Endodermal cell (in vitro differentiated cells): ENCODE measurements around the gene ZNF587B. TPM values are rescaled to one million over a fixed set of nuclear protein-coding genes. Genes with fewer than 3 reads are reported as not detected.

Source experiments
- DNase-seq: peaks from one replicate; pipeline ENCODE4 v3.0.0-alpha.2; 2017
- H3K27ac ChIP-seq: 2 replicates; pipeline ENCODE4 v1.5.1; 2013; ENCODE audit warnings: mild to moderate bottlenecking, low read depth, low read length, moderate library complexity
- H3K27me3 ChIP-seq: 2 replicates; pipeline ENCODE4 v1.6.1; 2013; ENCODE audit warnings: mild to moderate bottlenecking, low read length, moderate library complexity; ENCODE audit not compliant: insufficient read depth, control insufficient read depth, poor library complexity, severe bottlenecking
- H3K36me3 ChIP-seq: 2 replicates; pipeline ENCODE4 v1.7.0; 2013; ENCODE audit warnings: mild to moderate bottlenecking, low read length, moderate library complexity; ENCODE audit not compliant: control insufficient read depth, insufficient read depth
- H3K4me1 ChIP-seq: one replicate; pipeline ENCODE4 v1.7.0; 2013; ENCODE audit warnings: low read length; ENCODE audit not compliant: control insufficient read depth, insufficient read depth
- H3K4me3 ChIP-seq: 2 replicates; pipeline ENCODE4 v1.5.1; 2013; ENCODE audit warnings: mild to moderate bottlenecking, low read length, moderate library complexity
- H3K9ac ChIP-seq: 2 replicates; pipeline ENCODE4 v1.6.1; 2013; ENCODE audit warnings: mild to moderate bottlenecking, low read length, moderate library complexity; ENCODE audit not compliant: poor library complexity, severe bottlenecking; ENCODE audit errors: extremely low read depth
- H3K9me3 ChIP-seq: 2 replicates; pipeline ENCODE4 v1.6.1; 2013; ENCODE audit warnings: mild to moderate bottlenecking, low read length, moderate library complexity; ENCODE audit not compliant: control insufficient read depth
- H3K27ac Mint-ChIP-seq: 2 replicates; pipeline ENCODE4 v1.8.0; 2020; ENCODE audit warnings: mixed read lengths
- H3K27me3 Mint-ChIP-seq: 2 replicates; pipeline ENCODE4 v1.8.0; 2021; ENCODE audit warnings: mild to moderate bottlenecking, mixed read lengths; ENCODE audit not compliant: insufficient read depth
- H3K36me3 Mint-ChIP-seq: 2 replicates; pipeline ENCODE4 v1.8.0; 2020; ENCODE audit warnings: low read depth, mixed read lengths
- H3K4me1 Mint-ChIP-seq: 2 replicates; pipeline ENCODE4 v1.8.0; 2020; ENCODE audit warnings: mixed read lengths
- H3K4me3 Mint-ChIP-seq: 2 replicates; pipeline ENCODE4 v1.8.0; 2020; ENCODE audit warnings: mild to moderate bottlenecking, moderate library complexity, mixed read lengths
- H3K9me3 Mint-ChIP-seq: 2 replicates; pipeline ENCODE4 v1.8.0; 2020; ENCODE audit warnings: mild to moderate bottlenecking, mixed read lengths
- WGBS, 2 experiments: methylation state at CpG; one replicate each; pipeline versions ENCODE4 v1.1.5 to v1.1.7; 2013; ENCODE audit warnings: missing lambda C conversion rate in 2 of 2, mixed read lengths in 1 of 2; ENCODE audit not compliant: insufficient coverage in 1 of 2, insufficient read length in 1 of 2; 5-methylcytosine and 5-hydroxymethylcytosine counted together
- total RNA-seq, 2 donors: library from RNA; stranded (reverse); fragmentation: NEBNext Ultra II Directional in 1 of 2; extraction: Animal tissue kit (Norgen Biotek cat#: 25700) in 1 of 2; gene quantifications; 2 replicates in 1 of 2; 3 replicates in 1 of 2; pipeline ENCODE4 v1.2.1, GENCODE V29; 2021
- TF ChIP-seq, protein P1 (sequence below): fragments of 200-600 bp; sonication (generic); conservative IDR thresholded peaks from 2 replicates; pipeline ENCODE4 v1.5.0; 2021; ENCODE audit warnings: antibody characterized with exemption, mild to moderate bottlenecking

Gene ZNF587B
- total RNA-seq, 2 donors from 2014 or later = 37.0 to 39.9 TPM

DNA sequence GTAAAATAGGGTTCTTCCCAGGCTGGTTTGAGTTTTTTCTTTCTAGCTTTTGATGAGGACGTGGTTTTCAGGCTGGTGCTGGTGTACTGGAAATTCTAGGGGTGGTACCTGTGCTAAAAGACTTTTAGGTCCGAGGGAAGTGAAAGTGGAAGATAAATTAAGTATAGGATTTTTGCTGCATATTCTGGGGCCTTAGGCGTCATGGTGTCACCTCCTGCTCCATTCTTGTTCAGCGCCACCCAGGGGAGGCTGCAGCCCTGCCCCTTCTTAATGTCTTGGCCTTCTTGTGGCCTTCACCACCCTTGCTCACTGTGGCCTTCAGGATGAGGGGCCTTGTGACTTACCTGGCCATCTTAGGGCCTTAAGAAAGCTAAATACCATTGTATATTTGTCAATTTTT, 27.8 kb upstream of the ZNF587B start:
- Histone ChIP-seq H3K27ac (no peak overlapping the region), H3K4me3 (no peak overlapping the region), H3K9ac (no peak overlapping the region), H3K36me3 (peaks cover 22% of the 10 kb centered on the region), H3K27me3 (no peaks in the 10 kb centered on the region), H3K9me3 (peaks cover 4% of the 10 kb centered on the region), H3K4me1 (peaks cover 8% of the 10 kb centered on the region)
- Mint-ChIP-seq H3K27ac (peak overlapping the region; percentile 83), H3K4me1 (peaks cover 47% of the 10 kb centered on the region), H3K27me3 (no peaks in the 10 kb centered on the region), H3K4me3 (no peak overlapping the region), H3K9me3 (no peaks in the 10 kb centered on the region), H3K36me3 (peaks cover 21% of the 10 kb centered on the region)
- 72 to 87% methylated on average over 2 to 4 of the region's 4 CpGs for WGBS, 2 experiments
- DNase-seq = peak; percentile 77
- TF ChIP-seq, protein P1, sequence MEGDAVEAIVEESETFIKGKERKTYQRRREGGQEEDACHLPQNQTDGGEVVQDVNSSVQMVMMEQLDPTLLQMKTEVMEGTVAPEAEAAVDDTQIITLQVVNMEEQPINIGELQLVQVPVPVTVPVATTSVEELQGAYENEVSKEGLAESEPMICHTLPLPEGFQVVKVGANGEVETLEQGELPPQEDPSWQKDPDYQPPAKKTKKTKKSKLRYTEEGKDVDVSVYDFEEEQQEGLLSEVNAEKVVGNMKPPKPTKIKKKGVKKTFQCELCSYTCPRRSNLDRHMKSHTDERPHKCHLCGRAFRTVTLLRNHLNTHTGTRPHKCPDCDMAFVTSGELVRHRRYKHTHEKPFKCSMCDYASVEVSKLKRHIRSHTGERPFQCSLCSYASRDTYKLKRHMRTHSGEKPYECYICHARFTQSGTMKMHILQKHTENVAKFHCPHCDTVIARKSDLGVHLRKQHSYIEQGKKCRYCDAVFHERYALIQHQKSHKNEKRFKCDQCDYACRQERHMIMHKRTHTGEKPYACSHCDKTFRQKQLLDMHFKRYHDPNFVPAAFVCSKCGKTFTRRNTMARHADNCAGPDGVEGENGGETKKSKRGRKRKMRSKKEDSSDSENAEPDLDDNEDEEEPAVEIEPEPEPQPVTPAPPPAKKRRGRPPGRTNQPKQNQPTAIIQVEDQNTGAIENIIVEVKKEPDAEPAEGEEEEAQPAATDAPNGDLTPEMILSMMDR = peak; percentile 40

DNA sequence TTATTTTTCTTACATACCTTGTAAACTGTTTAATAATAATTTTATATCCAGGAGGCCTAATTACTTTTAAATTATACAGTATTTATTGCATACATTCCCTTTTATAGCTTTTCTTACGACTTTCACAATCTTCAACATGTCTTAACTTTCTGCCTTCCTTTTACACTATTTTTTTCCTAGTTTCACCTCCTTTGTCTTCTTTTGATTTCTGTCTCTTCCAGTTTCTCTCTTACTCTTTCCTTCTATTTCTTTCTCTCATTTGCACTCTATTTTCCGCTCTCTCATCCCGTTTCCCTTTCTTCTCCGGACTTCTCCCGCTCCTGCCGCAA, 26.9 kb upstream of the ZNF587B start:
- DNase-seq = no peak
- peak overlapping the region; percentile 99 for H3K27ac Mint-ChIP-seq
- WGBS, 2 experiments = 3 to 5% methylated on average over 6 of the region's 6 CpGs
- H3K9ac ChIP-seq = peak overlapping the region; percentile 94
- peaks cover 31% of the 10 kb centered on the region for H3K36me3 ChIP-seq
- peak overlapping the region; percentile 83 for H3K4me3 ChIP-seq
- TF ChIP-seq, protein P1 = no peak
- no peaks in the 10 kb centered on the region for H3K27me3 ChIP-seq
- H3K4me1 Mint-ChIP-seq = peaks cover 47% of the 10 kb centered on the region
- H3K9me3 Mint-ChIP-seq = peaks cover under 1% of the 10 kb centered on the region
- peak overlapping the region; percentile 98 for H3K27ac ChIP-seq
- H3K4me3 Mint-ChIP-seq = peak overlapping the region; percentile 73
- H3K9me3 ChIP-seq = peaks cover 4% of the 10 kb centered on the region
- no peaks in the 10 kb centered on the region for H3K27me3 Mint-ChIP-seq
- H3K4me1 ChIP-seq = peaks cover 8% of the 10 kb centered on the region
- peaks cover 29% of the 10 kb centered on the region for H3K36me3 Mint-ChIP-seq

DNA sequence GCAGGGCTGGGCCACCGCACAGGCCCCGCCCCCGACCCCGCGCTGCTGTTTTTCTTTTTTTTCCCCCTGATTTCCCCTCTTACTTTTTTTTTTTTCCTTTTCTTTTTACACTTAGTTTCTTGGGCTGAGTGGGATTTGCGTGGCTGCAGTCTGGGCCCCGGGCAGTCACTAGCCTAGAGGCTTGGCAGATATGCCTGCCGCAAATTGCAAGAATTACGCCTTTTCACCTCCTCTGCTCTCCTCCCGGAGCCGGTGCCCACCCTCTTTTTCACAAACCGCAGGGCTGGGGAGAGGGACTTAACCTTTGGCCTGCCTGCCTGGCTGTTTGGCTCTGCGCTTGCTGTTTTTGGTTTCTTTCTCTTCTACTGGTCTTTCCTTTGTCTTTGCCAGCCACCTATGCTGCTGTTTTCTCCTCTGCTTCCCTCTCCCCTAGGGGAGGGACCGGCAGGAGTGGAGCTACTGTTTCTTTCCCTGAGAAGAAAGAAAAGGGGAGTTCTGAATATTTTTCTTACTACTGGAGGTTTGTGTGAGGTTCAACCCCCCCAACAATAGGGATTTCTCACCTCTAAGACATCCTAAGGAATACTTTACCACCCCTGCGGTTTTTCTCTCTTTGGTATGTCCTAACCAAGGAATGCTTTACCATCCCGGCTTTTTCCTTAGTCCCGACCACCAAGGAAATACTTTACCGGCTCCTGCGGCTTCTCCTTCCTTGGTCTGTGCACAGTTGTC, 26.3 kb upstream of the ZNF587B start:
- Mint-ChIP-seq H3K4me1 (peaks cover 47% of the 10 kb centered on the region), H3K36me3 (peaks cover 34% of the 10 kb centered on the region), H3K27ac (peak overlapping the region; percentile 99), H3K27me3 (no peaks in the 10 kb centered on the region), H3K4me3 (peak overlapping the region; percentile 73), H3K9me3 (peaks cover 6% of the 10 kb centered on the region)
- peak; percentile 89 for DNase-seq
- Histone ChIP-seq H3K9me3 (peaks cover 4% of the 10 kb centered on the region), H3K4me1 (peaks cover 8% of the 10 kb centered on the region), H3K27ac (peak overlapping the region; percentile 98), H3K27me3 (no peaks in the 10 kb centered on the region), H3K9ac (peak overlapping the region; percentile 94), H3K4me3 (peak overlapping the region; percentile 83), H3K36me3 (peaks cover 36% of the 10 kb centered on the region)
- 1% methylated on average over 10 to 18 of the region's 19 CpGs for WGBS, 2 experiments
- TF ChIP-seq, protein P1 = no peak
